NCI-H526 (cell line): Measurements from ENCODE around the gene YEATS4.

Experiments
- DNase-seq, 2 experiments: peaks; one replicate each; lab custom pipeline; 2025; lab: John Stamatoyannopoulos, UW

The YEATS4 gene

DNA sequence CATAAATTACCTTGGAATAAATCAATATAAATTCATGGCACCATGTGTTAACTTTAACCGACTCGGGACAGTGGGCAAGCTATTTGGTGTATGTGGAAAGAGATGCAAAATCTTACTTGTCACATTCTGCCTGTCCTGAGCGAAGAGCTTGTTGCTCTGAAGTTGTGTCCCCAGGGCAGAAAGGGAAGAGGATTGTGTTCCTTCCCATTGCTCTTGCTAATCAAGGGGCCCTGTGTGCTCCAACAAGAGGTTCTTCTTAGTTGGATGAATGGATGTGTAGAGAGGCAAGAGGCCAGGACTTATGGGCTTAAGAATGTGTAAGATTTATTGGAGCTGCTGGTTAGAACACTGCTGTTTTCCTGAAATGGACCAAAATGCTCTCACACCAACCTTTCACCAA lies 74.1 kb downstream of the YEATS4 start:
- DNase-seq: no peak

DNA sequence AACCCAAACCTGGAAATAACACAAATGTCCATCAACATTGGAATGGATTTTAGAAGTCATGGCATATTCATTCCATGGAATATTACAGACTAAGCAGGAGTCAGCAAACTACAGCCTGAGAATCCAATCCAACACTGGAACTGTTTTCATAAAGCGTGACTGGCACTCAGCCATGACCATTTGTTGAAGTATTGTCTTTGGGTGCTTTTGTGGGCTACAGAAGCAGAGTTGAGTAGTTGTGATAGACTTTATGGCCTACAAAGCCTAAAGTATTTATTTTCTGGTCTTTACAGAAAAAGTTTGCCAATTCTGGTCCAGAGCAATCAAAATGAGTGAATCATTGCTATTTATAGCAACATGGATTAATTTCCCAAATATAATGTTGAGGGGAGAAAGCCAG lies 76.1 kb downstream of the YEATS4 start:
- no peak for DNase-seq

DNA sequence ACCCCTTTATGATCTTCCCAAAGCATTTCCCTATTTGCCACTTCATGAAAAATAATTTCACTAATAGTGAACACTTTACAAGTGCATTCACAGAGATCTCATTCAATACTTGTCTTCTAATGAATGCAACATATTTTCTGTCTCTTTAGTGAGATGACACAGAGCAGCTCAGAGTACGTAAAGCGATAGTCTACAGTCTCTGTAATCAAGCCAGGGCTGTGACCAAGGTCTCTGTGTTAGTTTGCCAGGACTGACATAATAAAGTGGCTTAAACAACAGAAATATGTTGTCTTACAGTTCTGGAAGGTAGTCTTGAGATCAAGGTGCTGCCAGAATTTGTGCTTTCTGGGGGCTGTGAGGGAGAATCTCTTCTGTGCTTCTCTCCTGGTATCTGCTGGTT lies 77.5 kb downstream of the YEATS4 start:
- DNase-seq: no peak

DNA sequence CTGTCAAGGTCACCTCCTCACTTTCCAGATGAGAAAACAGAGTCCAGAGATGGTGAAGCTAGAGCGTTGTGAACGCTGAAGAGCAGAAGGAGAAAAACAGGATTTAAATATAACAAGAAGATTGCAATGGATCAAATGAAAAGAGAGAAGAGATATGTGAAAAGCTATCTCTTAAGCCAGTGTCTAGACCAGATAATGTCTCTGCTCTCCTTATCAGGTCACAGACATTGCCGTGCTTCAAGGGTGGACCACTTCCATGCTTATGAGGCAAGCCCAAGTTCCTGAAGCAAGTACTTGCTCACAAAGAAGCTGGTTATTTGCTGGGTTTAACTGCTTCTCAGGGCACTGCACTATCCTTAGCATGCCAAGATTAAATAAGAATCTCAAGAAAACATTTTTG lies 79.0 kb downstream of the YEATS4 start:
- no peak for DNase-seq

DNA sequence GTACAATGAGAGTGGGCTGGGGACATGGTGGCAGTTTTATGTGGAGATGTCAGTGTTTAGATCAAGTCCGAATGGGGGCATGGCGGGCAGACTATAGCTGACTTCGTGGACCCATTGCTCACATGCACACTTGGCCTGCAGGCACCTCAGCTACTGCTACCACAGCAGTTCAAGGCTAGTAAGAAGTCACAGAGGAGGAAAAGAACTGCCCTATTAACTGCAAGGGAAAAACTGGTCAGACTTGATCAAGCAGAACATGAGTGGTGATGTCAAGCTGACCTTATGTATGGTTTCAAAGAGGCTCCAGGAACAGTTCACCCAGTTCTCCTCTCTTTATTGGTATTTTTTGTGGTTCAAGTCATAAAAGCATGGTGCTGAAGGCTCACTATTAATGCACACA lies 80.5 kb downstream of the YEATS4 start:
- no peak for DNase-seq
